GM21528 (cell line): ENCODE measurements around the gene AHRR.
"Not testable (repeated sequence)": the region's sequence is repeated elsewhere in the genome, so short reads cannot be mapped to it uniquely, and the experiment has no call there.

Source experiments
- ATAC-seq: cut with Tn5 transposase; IDR thresholded peaks from one replicate; pipeline ENCODE4 v1.9.1; 2021; ENCODE audit warnings: mild to moderate bottlenecking, moderate library complexity; ENCODE audit not compliant: unreplicated experiment, low FRiP score

AHRR gene

DNA sequence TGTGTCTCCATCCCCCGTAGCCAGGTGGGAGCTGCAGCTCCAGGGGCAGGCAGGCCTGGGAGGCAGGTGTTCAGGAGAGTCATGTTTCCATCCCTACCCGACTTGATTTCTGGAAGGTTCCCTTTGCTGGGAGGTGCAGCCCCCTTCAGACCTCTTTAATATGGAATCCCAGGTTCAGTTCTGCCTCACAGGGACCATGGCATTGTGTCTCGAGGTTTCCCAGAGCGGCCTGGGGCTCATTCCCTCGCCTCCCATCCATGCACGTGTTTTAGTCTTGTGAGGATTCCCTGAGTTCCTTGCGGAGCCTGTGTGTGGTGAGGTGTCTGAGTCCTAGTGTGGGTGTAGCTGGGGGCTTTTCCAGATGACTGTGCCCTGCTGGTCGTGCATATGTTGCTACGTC is 16.5 kb upstream of the AHRR start:
- ATAC-seq, result no peak

DNA sequence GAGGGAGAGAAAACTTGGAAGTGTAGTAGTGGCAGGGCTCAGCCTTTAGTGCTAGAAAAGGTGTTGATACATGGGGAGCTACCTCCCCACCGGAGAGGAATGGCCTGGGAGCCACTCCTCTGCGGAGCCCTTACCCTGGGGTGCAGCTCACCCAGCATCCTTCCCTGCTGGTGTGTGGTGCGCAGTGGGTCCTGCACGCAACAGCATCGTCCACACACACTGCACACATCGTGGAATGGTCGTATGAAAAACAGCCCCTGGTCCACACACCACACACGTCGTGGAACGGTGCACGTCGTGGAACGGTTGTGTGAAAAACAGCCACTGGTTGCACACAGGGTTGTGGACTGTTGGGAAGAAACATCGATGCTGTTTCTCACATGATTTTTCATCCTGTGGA is 16.1 kb upstream of the AHRR start:
- no peak for ATAC-seq

DNA sequence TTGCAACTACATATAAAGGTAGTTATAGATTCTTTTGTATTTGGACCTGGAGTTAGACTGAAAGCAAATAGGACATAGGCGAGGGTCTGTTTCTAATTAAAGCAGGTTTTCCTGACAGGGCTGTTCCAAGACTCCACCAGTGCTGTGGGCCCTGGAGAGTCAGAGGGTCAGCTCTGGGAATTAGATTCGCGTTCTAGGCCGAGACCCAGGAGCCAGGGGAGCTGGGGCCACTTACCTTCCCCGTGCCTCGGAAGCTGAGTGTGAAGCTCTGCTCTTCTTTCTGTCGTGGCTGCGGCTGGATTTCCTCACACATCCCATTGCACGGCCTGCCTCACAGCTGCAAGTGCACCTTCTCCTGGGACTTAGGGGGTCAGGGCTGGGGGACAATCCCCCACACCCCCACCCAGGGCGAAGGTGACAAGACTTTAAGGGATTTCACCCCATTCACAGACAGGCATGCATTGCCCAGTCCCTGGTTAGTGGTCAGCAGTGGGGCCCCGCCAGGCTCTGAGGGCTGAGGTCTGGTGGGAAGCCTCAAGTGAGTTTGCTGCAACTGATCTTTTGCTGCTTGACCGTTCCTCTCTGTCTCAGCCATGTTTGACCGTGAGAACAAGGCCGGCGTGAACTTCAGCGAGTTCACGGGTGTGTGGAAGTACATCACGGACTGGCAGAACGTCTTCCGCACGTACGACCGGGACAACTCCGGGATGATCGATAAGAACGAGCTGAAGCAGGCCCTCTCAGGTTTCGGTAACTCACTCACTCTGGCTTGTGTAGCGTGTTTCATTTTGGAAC is 15.3 kb upstream of the AHRR start:
- ATAC-seq, result no peak

DNA sequence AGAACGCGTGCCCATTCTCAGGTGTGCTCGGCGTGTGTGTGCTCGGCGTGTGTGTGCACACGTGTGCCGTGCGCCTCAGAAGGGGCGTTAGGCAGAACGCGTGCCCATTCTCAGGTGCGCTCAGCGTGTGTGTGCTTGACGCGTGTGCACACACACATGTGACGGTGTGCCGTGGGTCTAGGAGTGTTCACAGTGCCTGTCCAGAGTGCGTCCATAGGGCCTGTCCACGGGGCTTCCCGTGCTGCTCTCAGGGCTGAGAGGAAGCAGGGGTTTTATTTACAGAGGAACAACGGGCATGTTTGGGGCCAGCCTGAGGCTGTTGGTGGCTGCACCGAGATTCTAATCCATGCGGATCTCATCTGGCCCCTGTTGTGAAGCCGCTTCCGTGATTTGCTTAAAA is 14.2 kb upstream of the AHRR start:
- ATAC-seq, result no peak

DNA sequence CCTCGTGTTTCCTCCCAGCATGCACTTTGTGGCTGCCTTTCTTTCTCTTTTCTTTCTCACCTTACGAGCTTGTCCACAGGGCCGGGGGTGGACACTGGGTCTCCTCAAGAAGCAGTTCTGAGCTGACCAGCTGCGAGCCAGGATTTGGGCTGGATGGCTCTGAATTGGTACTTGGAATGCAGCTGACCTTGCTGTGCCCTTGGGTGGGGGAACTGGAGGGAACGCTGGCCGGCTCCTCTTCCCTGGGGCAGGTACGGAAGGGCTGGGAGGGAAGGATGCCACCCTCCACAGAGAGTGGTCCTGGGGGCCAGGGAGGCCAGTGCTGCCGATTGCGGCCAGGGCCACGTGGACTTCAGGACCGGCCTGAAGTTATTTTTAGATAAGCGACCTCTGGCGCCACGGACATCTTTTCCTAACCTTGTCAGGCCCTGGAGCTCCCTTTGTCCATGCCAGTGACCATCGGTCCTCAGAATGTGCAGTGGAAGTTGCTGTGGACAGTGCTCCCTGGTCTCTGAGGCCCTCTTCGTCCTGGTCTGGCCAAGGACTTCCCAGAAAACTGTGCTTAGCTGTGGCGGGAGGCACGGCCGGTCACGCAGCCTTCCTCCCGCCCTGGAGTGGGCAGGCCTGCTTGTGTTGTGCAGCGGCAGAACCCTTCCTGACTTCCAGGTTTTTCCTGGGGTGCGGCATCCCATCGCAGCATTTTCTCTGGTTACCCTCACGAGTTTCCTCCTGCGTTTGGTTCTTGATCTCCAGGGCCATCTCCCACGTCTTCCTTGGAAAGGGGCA is 13.5 kb upstream of the AHRR start:
- no peak for ATAC-seq

DNA sequence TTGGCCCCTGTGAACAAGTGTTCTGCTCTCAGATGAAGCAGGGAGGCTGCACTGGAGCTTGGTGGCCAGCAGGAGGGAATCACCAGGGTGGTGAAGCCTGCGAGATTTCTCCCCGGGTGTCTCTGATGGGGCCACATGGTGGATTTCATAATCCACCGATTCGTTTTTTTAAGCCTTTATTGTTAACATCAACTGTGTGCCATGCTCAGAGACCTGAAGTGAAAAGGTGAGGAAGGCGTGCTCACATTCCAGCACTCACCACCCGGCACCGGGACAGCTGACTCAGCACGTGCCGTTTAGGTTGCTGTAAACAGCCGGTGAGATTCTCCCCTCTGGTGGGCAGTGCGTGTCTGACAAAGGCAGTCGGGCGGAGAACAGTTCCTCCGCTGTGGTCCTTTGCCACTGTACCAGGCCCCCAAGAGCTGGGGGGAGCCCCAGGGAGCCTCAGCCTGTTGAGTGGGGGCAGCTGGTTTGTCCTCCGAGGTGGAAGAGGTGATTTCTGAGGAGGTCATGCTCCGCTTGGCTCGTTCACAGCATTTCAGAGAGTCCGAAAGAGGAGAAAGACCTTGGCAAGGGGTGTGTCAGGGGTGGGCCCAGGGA is 12.7 kb upstream of the AHRR start:
- ATAC-seq, result no peak

DNA sequence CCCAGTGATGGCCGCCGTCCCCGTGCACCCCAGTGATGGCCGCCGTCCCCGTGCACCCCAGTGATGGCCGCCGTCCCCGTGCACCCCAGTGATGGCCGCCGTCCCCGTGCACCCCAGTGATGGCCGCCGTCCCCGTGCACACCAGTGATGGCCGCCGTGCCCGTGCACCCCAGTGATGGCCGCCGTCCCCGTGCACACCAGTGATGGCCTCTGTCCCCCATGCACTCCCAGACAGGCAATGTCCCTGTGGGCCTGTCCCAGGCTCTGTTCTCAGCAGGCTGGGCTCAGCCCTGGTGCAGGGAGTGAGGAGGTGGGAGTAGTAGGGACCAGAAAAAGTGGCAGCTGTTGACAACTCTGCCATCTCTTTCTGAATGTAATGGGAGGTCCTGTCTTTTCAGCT is 11.7 kb upstream of the AHRR start:
- ATAC-seq, result not testable (repeated sequence)

DNA sequence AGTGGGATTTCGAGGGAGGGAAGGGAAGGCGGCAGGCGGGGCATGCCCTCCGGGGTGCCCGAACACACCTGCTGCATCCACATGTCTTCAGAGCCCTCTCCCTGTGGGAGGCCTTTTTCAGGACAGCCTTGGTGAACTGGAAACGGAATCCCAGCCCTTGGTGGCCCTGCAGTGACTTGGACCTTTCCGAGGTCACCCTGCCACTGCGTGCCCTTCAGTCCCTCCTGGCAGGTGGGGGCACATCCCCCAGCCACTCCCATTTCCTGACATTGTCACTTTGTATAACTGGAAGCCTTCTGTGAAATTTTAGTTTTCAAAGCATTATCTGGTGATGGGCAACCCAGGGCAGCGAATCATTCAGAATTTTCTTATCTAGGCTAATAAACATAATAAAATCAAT is 11.0 kb upstream of the AHRR start:
- ATAC-seq, result no peak

DNA sequence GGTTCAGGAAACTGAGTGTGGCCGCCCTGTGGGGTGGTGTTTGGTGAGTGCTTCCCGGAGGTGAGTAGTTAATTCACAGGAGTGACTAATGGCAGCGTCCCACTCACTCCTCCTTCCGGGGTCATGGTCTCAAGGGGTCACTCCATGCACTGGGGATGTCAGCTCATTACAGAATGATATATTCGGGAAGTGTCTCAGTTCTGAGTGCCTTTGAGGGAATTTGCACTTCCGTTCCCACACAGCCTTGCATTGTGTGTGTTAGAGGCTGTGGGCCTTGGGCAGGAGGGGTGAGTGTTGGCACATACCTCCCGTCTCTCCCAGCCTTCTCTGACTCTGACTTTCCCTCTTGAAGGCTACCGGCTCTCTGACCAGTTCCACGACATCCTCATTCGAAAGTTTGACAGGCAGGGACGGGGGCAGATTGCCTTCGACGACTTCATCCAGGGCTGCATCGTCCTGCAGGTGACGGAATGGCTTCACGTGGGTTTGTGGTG is 10.5 kb upstream of the AHRR start:
- ATAC-seq, result no peak

DNA sequence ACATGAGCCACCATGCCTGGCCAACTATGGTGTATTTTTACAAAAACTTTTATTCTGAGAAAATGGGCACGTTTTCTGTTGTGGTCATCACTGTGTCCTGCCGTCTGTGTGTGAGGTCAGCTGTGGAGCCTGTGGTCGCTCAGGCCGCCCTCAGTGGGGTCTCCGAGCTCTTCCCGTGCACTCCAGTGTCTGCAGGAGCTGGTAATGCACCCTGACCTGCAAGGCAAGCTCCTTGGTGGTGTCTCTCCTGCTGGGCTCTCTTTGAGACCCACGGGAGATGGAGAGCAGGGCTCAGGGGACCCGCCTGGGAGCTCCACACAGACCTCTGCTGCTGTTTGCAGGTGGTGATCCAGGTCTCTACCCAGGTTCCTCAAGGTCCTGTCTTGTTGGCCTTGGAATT is 9.6 kb upstream of the AHRR start:
- no peak for ATAC-seq

DNA sequence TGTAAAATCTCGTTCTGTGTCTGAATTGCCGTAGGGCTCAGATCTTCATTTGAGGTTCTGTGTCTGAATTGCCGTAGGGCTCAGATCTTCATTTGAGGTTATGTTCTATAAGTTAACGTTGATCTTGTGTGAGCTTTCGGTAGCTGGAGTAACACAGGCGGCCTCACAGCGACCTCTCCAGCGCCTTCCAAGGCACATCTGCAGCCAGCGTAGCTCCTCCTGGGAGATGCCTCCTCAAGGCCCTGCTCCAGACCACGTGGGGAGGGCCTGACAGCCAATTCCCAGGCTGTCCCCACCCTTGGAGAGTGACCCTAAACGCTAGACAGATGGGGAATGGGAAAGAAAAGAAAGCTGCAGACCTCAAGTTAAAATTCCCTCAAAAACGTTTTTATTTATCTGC is 8.7 kb upstream of the AHRR start:
- ATAC-seq, result no peak

DNA sequence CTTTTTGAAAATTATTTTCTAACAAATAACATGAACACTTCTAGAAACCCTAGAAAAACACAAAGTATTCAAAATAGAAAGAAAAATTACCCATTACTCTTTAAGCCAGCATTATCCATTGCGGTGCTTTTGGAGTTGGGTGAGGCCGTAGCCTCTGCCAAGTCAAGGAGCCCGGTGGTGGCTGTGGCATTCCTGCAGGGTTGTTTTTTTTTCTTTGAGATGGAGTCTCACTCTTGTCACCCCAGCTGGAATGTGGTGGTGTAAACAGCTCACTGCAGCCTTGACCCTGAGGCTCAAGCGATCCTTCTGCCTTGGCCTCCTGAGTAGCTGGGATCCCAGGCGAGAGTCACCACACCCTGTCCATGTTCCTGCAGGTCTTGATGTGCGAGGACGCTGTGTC is 8.2 kb upstream of the AHRR start:
- no peak for ATAC-seq

DNA sequence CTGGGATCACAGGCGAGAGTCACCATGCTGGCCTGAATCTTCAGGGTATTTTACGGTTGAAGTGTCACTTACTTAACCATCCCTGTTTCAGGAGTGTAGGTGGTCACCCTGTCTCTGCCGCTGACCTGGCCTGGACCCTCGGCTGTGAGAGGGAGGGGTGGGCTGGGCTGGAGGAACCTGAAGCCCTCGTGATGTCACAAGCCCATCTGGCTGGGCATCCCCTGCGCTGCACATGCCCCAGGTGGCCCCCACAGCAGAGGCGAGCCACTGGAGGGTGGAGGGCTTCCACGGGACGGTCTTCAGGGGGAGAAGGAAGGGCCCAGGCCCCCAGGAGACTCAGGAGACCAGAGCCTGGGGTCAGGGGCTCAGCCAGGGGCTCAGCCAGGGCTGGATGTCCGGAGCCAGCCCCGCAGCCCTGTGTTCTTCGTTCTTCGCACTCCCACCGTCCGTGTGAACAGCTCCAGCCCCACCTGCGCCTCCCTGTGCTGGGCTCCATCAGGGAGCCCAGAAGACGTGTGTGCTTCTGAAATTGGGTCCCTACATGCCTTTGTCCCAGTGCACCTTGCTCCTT is 7.6 kb upstream of the AHRR start:
- no peak for ATAC-seq

DNA sequence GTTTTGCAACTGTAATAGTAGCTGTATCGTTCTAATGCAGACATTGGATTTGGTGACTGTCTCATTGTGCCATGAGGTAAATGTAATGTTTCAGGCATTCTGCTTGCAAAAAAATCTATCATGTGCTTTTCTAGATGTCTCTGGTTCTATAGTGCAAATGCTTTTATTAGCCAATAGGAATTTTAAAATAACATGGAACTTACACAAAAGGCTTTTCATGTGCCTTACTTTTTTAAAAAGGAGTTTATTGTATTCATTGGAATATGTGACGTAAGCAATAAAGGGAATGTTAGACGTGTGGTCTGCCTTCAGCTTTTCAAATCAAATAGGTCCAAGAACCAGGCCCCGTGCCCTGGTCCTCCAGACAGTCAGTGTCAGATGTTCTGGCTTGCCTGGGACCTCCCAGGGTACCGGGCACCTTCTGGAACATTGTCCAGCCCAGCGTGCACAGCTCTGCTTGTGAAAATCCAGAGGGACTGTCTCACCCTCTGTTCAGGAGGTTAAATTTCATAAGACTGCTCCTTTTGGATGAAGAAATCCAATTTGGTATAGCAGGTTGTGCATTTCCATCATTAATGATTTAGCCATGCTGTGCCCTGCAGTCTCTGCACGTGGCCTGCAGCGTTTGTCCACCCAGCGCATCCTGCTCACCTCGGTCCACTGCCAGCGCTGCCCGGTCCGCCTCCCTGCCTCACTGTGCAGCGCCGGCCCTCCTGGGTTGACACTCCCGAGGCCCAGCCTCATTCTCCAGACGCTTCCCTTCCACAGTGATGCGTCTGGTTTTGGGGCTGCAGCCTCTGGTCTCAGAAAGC is 6.6 kb upstream of the AHRR start:
- no peak for ATAC-seq

DNA sequence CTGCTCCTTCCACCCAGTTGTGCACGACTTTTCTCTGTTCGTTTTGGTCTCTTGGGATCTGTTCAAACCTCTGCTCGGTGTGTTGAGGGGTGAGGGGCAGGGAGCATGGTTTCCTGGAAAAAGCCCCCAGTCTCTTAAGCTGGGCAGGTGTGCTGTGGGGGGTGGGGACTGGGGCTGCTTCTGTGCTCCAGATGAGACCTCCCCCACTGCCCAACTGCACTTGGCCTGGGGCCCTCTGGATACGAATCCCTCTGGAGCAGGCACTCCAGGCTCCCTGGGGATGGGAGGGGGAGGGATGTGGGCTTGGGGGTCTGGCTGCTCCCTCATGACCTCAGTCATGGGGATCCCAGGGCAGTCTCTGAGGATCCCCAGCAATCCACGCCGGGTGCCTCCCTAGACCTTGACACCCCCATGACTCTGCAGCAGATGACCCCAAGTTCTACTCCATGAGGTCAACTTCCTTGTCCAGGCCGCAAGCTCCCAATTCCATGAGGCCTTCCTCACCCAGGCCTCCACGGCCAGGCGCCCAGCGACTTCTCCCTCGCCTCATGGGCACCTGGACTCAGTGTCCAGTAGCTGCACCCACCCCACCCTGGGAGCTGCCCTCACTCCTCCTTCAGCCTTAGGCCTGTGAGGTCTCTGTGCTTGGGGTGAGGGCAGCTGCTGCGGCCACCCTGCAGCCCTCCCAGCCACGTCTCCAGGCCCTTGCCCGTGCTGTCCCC is 5.9 kb upstream of the AHRR start:
- ATAC-seq, result no peak

DNA sequence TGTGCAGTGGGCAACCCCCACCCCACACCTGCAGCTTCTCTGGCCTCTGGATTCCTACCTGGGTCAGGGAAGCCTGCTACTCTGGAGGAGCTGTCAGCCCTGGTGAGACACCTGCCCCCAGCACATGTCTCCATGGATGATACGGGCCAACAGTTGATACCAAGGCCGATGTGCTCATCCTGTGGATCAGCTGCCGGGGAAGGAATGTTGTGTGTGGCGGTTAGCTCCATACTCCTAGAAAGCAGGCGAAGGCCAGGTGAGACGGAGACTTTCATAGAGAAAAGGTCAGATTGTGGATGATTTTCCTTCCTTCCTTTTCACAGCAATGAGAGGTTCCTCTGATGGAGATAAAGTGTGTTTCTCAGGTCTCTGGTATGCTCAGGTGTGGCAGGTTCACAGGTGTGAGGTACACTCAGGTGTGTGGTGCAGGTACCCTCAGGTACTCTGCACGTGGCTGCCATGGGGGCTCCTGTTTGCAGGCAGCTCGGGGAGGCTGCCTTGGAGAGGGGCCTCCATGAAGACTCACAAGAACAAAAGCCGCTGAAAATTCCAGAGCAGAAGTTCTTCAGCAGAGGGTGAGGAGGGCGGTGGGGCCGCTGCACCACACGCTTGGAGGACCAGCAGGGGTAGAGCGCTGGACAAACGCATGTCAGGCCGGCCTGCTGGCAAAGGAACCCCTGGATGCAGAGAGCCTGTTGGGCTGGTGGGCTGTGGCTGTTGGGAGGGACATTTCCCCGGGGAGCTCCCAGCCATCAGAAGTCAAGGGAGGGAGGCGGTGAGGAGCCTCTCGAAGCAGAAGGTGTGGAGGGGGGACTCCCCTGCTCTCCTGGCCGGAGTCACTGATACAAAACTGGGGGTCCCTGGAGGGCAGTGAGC is 5.1 kb upstream of the AHRR start:
- peak; percentile 11 for ATAC-seq

DNA sequence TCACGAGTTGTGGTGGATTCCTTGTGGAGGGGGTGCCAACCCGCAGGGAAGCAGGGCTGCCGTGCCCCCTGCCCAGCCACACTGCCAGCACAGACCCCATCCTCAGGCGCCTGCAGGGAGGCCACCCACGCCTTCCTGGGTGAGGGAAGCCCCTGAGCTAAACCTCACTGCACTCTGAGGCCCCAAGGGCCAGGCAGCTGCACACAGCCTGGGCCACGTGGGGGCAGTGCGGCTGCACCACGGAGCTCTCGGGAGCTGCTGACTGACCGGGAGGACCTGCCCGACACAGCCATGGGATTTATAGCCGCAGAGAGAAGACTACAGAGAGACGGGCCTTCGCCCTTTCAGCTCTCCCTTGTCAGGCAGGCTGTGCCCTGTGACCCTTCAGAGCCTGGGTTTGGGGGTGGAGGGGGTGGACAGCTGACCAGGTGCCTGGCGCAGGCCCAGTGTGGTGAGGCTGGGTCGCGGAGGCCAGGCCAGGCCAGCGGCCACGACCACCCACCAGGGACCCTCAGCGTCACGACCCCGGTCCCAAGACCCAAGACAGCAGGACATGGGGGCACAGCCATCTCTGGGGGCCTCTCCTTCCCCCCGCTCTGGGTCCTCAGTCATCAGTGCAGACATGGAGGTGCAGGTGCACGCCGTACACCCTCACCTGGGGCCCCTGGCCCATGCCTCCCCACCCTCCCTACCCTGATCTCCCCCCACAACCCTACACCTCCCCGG is 4.3 kb upstream of the AHRR start:
- peak; percentile 63 for ATAC-seq

DNA sequence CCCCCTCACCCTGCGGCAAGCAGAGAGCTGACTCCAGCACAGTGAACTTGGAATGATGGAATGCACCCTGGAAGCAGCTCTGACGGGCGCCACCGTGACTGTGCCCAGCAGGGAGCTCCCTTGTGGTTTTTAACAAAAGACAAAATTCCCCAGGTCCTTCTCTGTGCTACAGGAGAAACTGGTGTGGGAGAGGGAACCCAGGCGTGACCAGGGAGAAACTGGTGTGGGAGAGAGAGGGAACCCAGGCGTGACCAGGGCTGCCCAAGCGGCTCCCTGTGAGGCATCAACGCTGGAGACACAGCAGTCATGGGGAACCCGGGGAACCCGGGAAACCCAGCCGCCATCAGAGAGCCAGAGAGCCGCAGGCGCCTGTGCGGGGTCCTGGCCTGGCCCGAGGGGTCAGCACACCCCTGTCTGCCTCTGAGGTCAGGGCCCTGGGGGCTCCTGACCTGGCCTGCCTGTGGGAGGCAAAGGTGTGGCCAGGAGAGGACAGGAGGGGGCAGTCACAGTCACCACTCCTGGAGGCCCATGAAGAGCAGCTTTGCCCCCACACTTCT is 3.1 kb upstream of the AHRR start:
- ATAC-seq, result no peak
